Measurements from ENCODE around the gene COL16A1.

COL16A1 gene

DNA sequence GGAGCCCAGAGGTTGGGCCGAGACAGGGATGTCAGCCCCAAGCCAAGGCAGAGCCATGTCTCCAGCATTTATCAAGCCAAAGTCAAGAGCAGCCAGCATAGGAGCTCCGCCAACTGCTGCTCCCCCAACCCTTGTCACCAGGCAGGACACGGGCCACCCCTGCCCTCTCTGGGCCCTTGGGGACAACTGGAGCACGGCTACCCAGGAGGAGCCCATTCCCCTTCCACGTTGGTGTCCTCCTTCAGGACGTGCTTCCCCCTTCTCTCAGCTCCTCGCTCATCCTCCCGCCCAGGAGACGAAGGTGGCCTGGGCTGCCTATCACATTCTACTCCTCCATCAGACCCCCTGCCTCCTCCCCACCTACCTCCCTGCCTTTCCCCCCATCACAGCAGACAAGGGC, 39.3 kb downstream of the COL16A1 start:
- H3K4me3 ChIP-seq (ENCODE audit: low read depth, low read length): no peak overlapping the region
- no peak for DNase-seq (ENCODE audit: low read depth)
- TF ChIP-seq CTCF (IDR thresholded peaks at IDR 0.05; ENCODE audit: insufficient read depth, low read depth, low read length, missing control alignments): no peak

- DNase-seq (ENCODE audit: low read depth): peak; percentile 40
- no peak overlapping the region for H3K4me3 ChIP-seq (ENCODE audit: low read depth, low read length)
- peak; percentile 95 for TF ChIP-seq CTCF (IDR thresholded peaks at IDR 0.05; ENCODE audit: insufficient read depth, low read depth, low read length, missing control alignments)
These were observed 40.0 kb downstream of the COL16A1 start for GRCh38 chr1:31663622-31664452.

DNA sequence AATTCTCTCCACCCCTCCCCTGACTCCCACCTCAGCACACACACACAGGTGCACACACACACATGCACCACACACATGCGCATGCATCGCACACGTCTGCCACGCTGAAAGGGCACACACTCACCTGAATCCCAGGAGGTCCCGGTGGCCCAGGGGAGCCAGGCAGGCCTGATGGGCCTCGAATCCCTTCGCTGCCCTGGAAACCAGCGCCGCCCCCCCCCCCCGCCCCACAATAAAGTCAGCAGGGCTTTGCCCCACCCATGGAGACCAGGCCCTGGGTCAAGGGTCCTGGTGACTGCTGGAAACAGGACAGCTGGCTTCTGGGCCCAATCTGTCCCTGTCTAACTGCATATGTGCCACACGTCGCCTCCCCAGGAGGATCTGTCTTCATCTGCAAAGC, 41.4 kb downstream of the COL16A1 start:
- H3K4me3 ChIP-seq (ENCODE audit: low read depth, low read length): no peak overlapping the region
- no peak for TF ChIP-seq CTCF (IDR thresholded peaks at IDR 0.05; ENCODE audit: insufficient read depth, low read depth, low read length, missing control alignments)
- DNase-seq (ENCODE audit: low read depth): no peak

GRCh38 chr1:31661856-31662255, 42.0 kb downstream of the COL16A1 start:
- H3K4me3 ChIP-seq (ENCODE audit: low read depth, low read length): no peak overlapping the region
- TF ChIP-seq CTCF (IDR thresholded peaks at IDR 0.05; ENCODE audit: insufficient read depth, low read depth, low read length, missing control alignments): no peak
- DNase-seq (ENCODE audit: low read depth): no peak

- no peak overlapping the region for H3K4me3 ChIP-seq (ENCODE audit: low read depth, low read length)
- TF ChIP-seq CTCF (IDR thresholded peaks at IDR 0.05; ENCODE audit: insufficient read depth, low read depth, low read length, missing control alignments): no peak
- DNase-seq (ENCODE audit: low read depth): no peak
These were observed 42.9 kb downstream of the COL16A1 start for GRCh38 chr1:31660871-31661455.

DNA sequence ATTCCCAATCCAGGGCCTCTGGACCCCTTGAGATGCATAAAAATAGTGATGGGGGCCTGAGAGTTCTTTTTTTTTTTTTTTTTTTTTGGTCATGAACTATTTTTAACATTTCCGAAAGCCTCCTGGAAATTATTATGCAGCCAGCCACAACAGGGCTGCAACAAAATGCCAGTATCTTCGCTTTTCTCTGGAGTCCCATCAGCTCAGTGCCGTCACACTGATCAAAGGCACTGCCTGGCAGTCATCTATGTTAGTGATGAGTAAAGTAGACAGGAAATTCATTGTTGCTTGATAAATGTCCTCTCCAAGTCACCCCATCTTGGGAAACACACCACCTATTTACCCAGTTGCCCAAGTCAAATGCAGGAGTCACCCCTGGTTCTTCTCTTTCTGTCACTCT, 43.9 kb downstream of the COL16A1 start:
- no peak for DNase-seq (ENCODE audit: low read depth)
- no peak overlapping the region for H3K4me3 ChIP-seq (ENCODE audit: low read depth, low read length)
- no peak for TF ChIP-seq CTCF (IDR thresholded peaks at IDR 0.05; ENCODE audit: insufficient read depth, low read depth, low read length, missing control alignments)
